HepG2 (cell line): ENCODE measurements around the gene GLIS2. TPM values are rescaled to one million over a fixed set of nuclear protein-coding genes. Genes with fewer than 3 reads are reported as not detected.

Source experiments
- ARID4A ChIP-seq: sonication (generic); formaldehyde crosslinking; IDR thresholded peaks from 2 replicates; pipeline ENCODE4 v1.5.0; 2020; ENCODE audit warnings: mild to moderate bottlenecking, missing genetic modification reagents, borderline replicate concordance
- GTF2F1 ChIP-seq: fragments of 150-350 bp; IDR thresholded peaks from 2 replicates; pipeline ENCODE4 v1.6.1; 2014; ENCODE audit warnings: low read length
- HES4 ChIP-seq: sonication (generic); formaldehyde crosslinking; IDR thresholded peaks from 2 replicates; pipeline ENCODE4 v1.9.0; 2021; ENCODE audit warnings: mild to moderate bottlenecking, missing genetic modification reagents, borderline replicate concordance
- HNRNPK ChIP-seq: fragments of 200-400 bp; formaldehyde crosslinking; IDR thresholded peaks from 2 replicates; pipeline ENCODE4 v1.6.1; 2018; ENCODE audit warnings: low read length, low read depth, moderate library complexity, mild to moderate bottlenecking; ENCODE audit not compliant: poor library complexity, severe bottlenecking
- KDM6A ChIP-seq: IDR thresholded peaks from 2 replicates; pipeline ENCODE4 v1.6.1; 2016; ENCODE audit warnings: low read depth
- LCORL ChIP-seq, 2 experiments: fragments of 450-650 bp in 1 of 2; sonication (generic) in 1 of 2; formaldehyde crosslinking in 1 of 2; IDR thresholded peaks; 2 replicates each; pipeline versions ENCODE4 v1.5.0 to v1.6.1; 2017 to 2020; ENCODE audit warnings: antibody characterized with exemption in 1 of 2, missing genetic modification reagents in 1 of 2
- MBD4 ChIP-seq: IDR thresholded peaks from 2 replicates; pipeline ENCODE4 v1.6.1; 2012; ENCODE audit warnings: low read length, inconsistent platforms, borderline replicate concordance
- MNT ChIP-seq: fragments of 450-650 bp; IDR thresholded peaks from 2 replicates; pipeline ENCODE4 v1.6.1; 2016
- MYC ChIP-seq: sonication (generic); formaldehyde crosslinking; IDR thresholded peaks from 2 replicates; pipeline ENCODE4 v1.9.0; 2021; ENCODE audit warnings: missing genetic modification reagents, borderline replicate concordance
- SKI ChIP-seq: fragments of 450-650 bp; IDR thresholded peaks from one replicate; pipeline ENCODE4 v1.6.1; 2018; ENCODE audit warnings: mild to moderate bottlenecking; ENCODE audit not compliant: partially characterized antibody
- TEF ChIP-seq: sonication (generic); formaldehyde crosslinking; IDR thresholded peaks from 2 replicates; pipeline ENCODE4 v1.5.0; 2020; ENCODE audit warnings: missing genetic modification reagents
- TFDP1 ChIP-seq: IDR thresholded peaks from 2 replicates; pipeline ENCODE4 v1.6.1; 2016; ENCODE audit warnings: missing compliant biosample characterization, missing genetic modification reagents, borderline replicate concordance
- ZBTB34 ChIP-seq: sonication (generic); formaldehyde crosslinking; IDR thresholded peaks from 2 replicates; pipeline ENCODE4 v1.8.0; 2022; ENCODE audit warnings: mild to moderate bottlenecking, missing genetic modification reagents
- ZBTB43 ChIP-seq: sonication (generic); formaldehyde crosslinking; conservative IDR thresholded peaks from 2 replicates; pipeline ENCODE4 v1.4.0; 2020; ENCODE audit warnings: missing genetic modification reagents
- ZMYM3 ChIP-seq: sonication (generic); formaldehyde crosslinking; IDR thresholded peaks from 2 replicates; pipeline ENCODE4 v1.5.1; 2020; ENCODE audit warnings: mild to moderate bottlenecking, missing genetic modification reagents
- ZNF616 ChIP-seq: sonication (generic); formaldehyde crosslinking; IDR thresholded peaks from 2 replicates; pipeline ENCODE4 v1.5.0; 2020; ENCODE audit warnings: low read depth, mild to moderate bottlenecking, missing genetic modification reagents
- ZNF740 ChIP-seq: sonication (generic); formaldehyde crosslinking; IDR thresholded peaks from 2 replicates; pipeline ENCODE4 v1.4.0; 2020; ENCODE audit warnings: missing genetic modification reagents
- polyA plus RNA-seq, 8 experiments: library from polyadenylated mRNA; depleted of rRNA in 3 of 8; stranded (reverse) in 7 of 8; unstranded in 1 of 8; fragments of >200 nt; fragmentation: Illumina TruSeq in 4 of 8; extraction: Trizol in 4 of 8; gene quantifications; 2 replicates each; pipeline versions ENCODE4 v1.2.1 to v1.2.3, GENCODE V29; 2011 to 2016; ENCODE audit warnings: low read depth in 4 of 8, missing spikeins in 1 of 8, mixed read lengths in 1 of 8; ENCODE audit not compliant: insufficient read depth in 1 of 8
- total RNA-seq, 5 experiments: library from RNA; depleted of rRNA; stranded (reverse); fragments of >200 nt; fragmentation: Illumina TruSeq; extraction: Trizol; gene quantifications; 2 replicates each; pipeline ENCODE4 v1.2.3, GENCODE V29; 2016; ENCODE audit warnings: low read depth in 1 of 5

Gene GLIS2
- total and polyA plus RNA-seq, 2 of the 13 experiments (the other 11 are each of a cell fraction or from before 2014, with no cell fraction given), result 0.28 to 0.29 TPM

GRCh38 chr16:4328046-4328781 is 12.3 kb downstream of the GLIS2 start (continued):
- TF ChIP-seq HES4 (CRISPR knock-in tag), result peak; percentile 54; the same call in 1 of the 2 replicates
- no peak for TF ChIP-seq HNRNPK
- 0 out of 2 replicates have a peak, but pooled peaks have one; percentile 41 for TF ChIP-seq ZBTB43 (CRISPR knock-in tag)
- no peak for TF ChIP-seq MNT
- TF ChIP-seq KDM6A (CRISPR knock-in tag), result no peak
- no peak for TF ChIP-seq MBD4
- 0 out of 2 replicates have a peak, but pooled peaks have one; percentile 23 for TF ChIP-seq TFDP1 (CRISPR knock-in tag)
- no peak for TF ChIP-seq SKI
- peak; percentile 90 for TF ChIP-seq ZMYM3 (CRISPR knock-in tag)
- TF ChIP-seq GTF2F1, result no peak
- TF ChIP-seq ARID4A (CRISPR knock-in tag), result peak; percentile 64; the same call in 1 of the 2 replicates
- TF ChIP-seq MYC (CRISPR knock-in tag), result peak; percentile 44; the same call in 1 of the 2 replicates
- TF ChIP-seq LCORL (IDR thresholded peaks at IDR 0.05), result no peak
- TF ChIP-seq LCORL (CRISPR knock-in tag; IDR thresholded peaks at IDR 0.05), result peak; percentile 90
- TF ChIP-seq ZNF616, result peak; percentile 51; the same call in 1 of the 2 replicates
- no peak for TF ChIP-seq ZBTB34
- no peak for TF ChIP-seq TEF (CRISPR knock-in tag)
- TF ChIP-seq ZNF740 (CRISPR knock-in tag), result peak; percentile 68
